VCaP (cell line): Measurements from ENCODE around the gene DDX55.

Experiments used
- H3K27ac ChIP-seq: fragments of 450-650 bp; 2 replicates; pipeline ENCODE4 v1.5.1; 2017
- TF ChIP-seq, protein P1 (sequence below): fragments of 450-650 bp; conservative IDR thresholded peaks from 2 replicates; pipeline ENCODE4 v1.5.1; 2017; ENCODE audit warnings: mild to moderate bottlenecking, moderate library complexity

The DDX55 gene

DNA sequence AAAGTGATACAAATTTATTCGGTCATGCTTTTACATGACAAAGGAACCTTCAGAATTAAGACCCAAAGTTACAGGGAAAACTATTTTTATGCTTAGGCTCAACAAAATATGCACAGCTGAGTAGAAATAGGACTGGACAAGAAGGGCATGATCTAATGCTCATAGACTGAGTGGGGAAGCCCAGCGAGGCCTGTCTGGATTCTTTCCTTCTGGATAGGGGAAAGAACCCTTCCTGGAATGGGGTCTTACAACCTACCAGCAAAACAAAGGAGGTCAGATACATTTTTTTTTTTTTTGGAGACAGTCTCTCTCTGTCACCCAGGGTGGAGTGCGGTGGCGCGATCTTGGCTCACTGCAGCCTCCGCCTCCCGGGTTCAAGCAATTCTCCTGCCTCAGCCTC, 2.2 kb upstream of the DDX55 start:
- no peak overlapping the region for H3K27ac ChIP-seq
- TF ChIP-seq, protein P1, sequence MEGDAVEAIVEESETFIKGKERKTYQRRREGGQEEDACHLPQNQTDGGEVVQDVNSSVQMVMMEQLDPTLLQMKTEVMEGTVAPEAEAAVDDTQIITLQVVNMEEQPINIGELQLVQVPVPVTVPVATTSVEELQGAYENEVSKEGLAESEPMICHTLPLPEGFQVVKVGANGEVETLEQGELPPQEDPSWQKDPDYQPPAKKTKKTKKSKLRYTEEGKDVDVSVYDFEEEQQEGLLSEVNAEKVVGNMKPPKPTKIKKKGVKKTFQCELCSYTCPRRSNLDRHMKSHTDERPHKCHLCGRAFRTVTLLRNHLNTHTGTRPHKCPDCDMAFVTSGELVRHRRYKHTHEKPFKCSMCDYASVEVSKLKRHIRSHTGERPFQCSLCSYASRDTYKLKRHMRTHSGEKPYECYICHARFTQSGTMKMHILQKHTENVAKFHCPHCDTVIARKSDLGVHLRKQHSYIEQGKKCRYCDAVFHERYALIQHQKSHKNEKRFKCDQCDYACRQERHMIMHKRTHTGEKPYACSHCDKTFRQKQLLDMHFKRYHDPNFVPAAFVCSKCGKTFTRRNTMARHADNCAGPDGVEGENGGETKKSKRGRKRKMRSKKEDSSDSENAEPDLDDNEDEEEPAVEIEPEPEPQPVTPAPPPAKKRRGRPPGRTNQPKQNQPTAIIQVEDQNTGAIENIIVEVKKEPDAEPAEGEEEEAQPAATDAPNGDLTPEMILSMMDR, result no peak

DNA sequence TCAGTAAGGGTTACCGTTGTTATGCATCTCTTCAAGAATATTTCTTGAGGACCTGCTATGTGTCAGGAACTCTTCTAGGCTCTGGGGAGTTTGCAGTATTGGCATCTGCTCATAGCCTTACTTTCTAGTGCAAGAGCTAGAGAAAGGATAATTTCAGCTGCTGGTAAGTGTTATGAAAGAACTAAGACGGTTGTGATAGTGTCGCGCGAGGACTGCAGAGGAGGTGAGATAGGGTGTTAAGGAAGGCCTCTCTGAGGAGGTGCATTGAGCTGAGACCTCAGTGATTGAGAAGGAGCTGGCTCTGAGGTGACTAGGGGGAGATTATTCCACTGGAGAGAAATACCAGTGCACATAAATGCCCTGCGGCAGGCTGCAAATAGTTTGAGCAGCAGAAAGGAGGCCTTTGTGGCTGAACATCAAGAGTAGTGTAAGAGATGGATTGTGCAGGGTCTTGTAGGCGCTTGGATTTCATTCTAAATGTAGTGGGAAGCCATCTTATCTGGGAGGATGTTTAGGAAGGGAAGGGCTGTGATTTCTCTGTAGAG, 824 bp downstream of the DDX55 start:
- peak overlapping the region; percentile 94 for H3K27ac ChIP-seq
- TF ChIP-seq, protein P1, result no peak

DNA sequence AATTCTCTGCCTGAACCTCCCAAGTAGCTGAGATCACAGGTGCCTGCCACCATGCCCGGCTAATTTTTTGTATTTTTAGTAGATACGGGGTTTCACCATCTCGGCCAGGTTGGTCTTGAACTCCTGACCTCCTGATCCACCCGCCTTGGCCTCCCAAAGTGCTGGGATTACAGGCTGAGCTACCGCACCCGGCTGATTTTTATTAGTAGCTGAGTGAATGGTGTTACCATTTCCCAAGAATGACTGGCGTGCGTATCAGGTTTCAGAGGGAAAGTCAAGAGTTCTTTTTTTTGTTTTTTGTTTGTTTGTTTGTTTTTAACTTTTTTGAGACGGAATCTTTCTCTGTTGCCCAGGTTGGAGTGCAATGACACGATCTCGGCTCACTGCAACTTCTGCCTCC, 1.6 kb downstream of the DDX55 start:
- H3K27ac ChIP-seq, result peak overlapping the region; percentile 94

DNA sequence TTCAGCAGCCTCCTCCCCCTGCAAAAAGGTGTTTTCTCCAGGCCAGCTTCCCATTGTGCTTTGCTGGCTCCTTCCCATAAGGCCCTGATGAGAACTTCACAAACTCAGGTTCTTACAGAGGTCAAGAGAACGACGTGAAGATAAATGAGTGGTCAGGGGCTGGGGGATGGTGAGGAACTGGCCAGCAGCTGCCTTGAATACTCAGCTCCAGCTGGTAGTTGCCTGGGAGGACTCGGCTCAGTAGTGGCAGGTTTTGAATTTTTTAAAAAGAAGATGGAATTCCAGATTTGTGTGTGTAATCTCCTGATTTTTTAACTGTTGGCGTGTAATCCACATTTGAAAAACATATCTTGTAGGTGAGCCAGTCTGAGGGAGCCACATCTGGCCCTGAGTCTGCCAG, 5.9 kb downstream of the DDX55 start:
- no peak overlapping the region for H3K27ac ChIP-seq
- TF ChIP-seq, protein P1, result no peak

DNA sequence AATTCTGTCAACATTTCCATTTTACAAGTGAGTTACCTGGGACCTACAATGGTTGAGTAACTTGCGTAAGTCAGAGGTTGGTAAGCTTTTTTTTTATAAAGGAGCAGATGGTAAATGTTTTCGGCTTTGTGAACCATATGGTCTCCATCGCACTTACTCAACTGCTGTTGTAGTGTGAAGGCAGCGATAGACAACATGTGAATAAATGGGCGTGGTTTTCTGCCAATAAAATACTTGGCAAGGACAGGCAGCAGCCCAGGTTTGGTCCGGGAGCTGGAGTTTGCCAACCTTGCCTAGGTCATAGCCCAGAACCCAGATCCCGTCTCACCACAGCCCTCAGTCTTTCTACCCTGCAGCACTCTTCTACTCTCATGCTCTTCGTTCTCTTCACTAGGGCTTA, 6.3 kb downstream of the DDX55 start:
- no peak overlapping the region for H3K27ac ChIP-seq

DNA sequence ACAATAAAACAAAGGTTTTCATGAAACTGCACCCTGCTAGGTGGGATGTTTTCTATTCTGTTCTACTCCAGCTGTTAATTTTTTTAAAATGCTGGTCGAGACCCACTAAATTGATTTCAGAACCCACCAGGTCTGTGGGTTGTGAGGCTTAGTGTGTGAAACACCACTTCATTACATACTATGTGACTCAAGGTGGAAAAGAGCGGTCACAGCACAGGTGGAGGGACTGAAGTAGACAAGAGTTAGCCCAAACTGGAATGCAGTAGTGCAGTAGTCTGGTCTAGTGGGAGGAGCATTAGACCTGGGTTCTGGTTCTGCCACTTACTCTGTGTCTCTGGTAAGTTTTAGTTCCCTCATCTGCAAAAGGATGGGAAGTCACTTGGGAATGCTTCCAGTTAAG, 12.2 kb downstream of the DDX55 start:
- TF ChIP-seq, protein P1, result no peak
- no peak overlapping the region for H3K27ac ChIP-seq

More for the DNA sequence above, 6.3 kb downstream of the DDX55 start:
- TF ChIP-seq, protein P1, result no peak

DNA sequence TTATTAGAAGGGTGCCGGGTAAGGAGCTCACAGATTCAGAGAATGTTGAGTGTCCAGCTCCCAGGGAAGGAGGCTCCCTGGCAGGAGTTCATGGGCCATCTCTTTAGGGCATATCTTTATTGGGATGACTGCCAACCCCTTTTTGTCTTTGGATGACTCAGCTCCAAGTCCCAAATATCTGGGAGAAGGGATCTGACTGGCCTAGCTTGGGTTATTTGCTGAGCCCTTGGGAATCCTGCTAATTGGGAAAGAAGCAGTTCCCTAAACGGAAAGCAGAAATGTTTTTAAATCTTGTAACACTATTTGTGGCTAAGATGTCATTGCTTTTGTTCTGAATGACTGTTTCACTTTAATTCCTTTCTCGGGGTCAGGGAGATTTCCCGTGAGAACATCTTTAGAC, 12.6 kb downstream of the DDX55 start:
- TF ChIP-seq, protein P1, result no peak
- H3K27ac ChIP-seq, result no peak overlapping the region

DNA sequence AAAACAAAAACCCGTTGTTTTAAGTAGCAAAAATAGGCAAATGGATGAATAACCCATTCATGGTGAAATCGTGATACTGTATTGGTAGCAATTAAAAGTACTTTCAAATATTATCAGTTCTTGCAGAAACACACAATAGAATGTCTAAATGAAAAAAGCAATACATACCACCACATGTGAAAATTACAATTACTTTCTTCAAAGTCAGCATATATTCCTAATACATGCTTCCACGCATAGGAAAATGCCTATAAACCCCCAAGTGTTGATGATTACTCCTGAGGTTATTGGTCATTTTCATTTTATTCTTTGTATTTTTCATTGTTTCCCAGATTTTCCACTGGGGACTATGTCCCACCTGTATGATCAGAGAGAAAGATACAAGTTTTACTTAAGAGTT, 15.2 kb downstream of the DDX55 start:
- TF ChIP-seq, protein P1, result no peak
- no peak overlapping the region for H3K27ac ChIP-seq
